Natural killer cell (primary cell): ENCODE data around the gene CACNG4. TPM values are rescaled to one million over a fixed set of nuclear protein-coding genes. Genes with fewer than 3 reads are reported as not detected.
A peak's percentile ranks its signal among the peaks of the same experiment; 100 is the strongest.

Source experiments
- ATAC-seq, 3 donors: fragments of 150-1000 bp in 2 of 3; fragments of 200-7000 bp in 1 of 3; cut with Tn5 transposase; 1 replicate in 1 of 3; 2 replicates in 2 of 3; pipeline ENCODE4 v1.10.0; 2021; ENCODE audit warnings: mild to moderate bottlenecking in 2 of 3, moderate library complexity in 2 of 3
- DNase-seq, 2 donors: peaks; one replicate each; pipeline versions ENCODE4 v3.0.0 to v3.0.0-alpha.2; 2013 to 2021; ENCODE audit warnings: mixed read lengths in 1 of 2
- H3K27ac ChIP-seq: one replicate; pipeline ENCODE4 v1.5.1; 2013; ENCODE audit warnings: mild to moderate bottlenecking, low read length
- H3K27me3 ChIP-seq: one replicate; pipeline ENCODE4 v1.6.1; 2013; ENCODE audit warnings: low read length; ENCODE audit not compliant: control insufficient read depth, insufficient read depth
- H3K36me3 ChIP-seq: one replicate; pipeline ENCODE4 v1.6.1; 2013; ENCODE audit warnings: low read length; ENCODE audit not compliant: control insufficient read depth, insufficient read depth
- H3K4me1 ChIP-seq: one replicate; pipeline ENCODE4 v1.6.1; 2013; ENCODE audit warnings: low read length; ENCODE audit not compliant: control insufficient read depth, insufficient read depth
- H3K4me3 ChIP-seq: one replicate; pipeline ENCODE4 v1.5.1; 2013; ENCODE audit warnings: low read length
- H3K9me3 ChIP-seq: one replicate; pipeline ENCODE4 v1.6.1; 2013; ENCODE audit warnings: low read length; ENCODE audit not compliant: control insufficient read depth, insufficient read depth
- H3K27ac Mint-ChIP-seq, 2 donors: one replicate each; pipeline ENCODE4 v1.8.0; 2022; ENCODE audit warnings: mild to moderate bottlenecking in 2 of 2, mixed read lengths in 2 of 2, moderate library complexity in 1 of 2
- H3K27me3 Mint-ChIP-seq, 2 donors: one replicate each; pipeline ENCODE4 v1.8.0; 2022; ENCODE audit warnings: low read depth in 2 of 2, mixed read lengths in 2 of 2
- H3K36me3 Mint-ChIP-seq: one replicate; pipeline ENCODE4 v1.8.0; 2022; ENCODE audit warnings: mixed read lengths
- H3K4me1 Mint-ChIP-seq, 2 donors: one replicate each; pipeline ENCODE4 v1.8.0; 2022; ENCODE audit warnings: mixed read lengths in 2 of 2
- H3K4me3 Mint-ChIP-seq: one replicate; pipeline ENCODE4 v1.8.0; 2022; ENCODE audit warnings: mild to moderate bottlenecking, moderate library complexity, mixed read lengths
- H3K9me3 Mint-ChIP-seq, 2 donors: one replicate each; pipeline ENCODE4 v1.8.0; 2022; ENCODE audit warnings: mixed read lengths in 2 of 2
- CTCF ChIP-seq: fragments of 200-600 bp; IDR thresholded peaks from one replicate; pipeline ENCODE4 v1.8.0; 2022; ENCODE audit warnings: antibody characterized with exemption
- WGBS: methylation state at CpG from one replicate; pipeline ENCODE4 v1.1.7; 2013; ENCODE audit warnings: missing lambda C conversion rate; ENCODE audit not compliant: insufficient coverage; 5-methylcytosine and 5-hydroxymethylcytosine counted together
- intact Hi-C: fragments of 100-400 bp; cut with micrococcal nuclease; formaldehyde crosslinking; loops from one replicate; pipeline ENCODE4 v1.14.2; 2022
- total RNA-seq, 4 donors: library from RNA; stranded (reverse); fragments of 120-200 nt in 1 of 4; gene quantifications; one replicate each; pipeline versions ENCODE4 v1.2.3 to v1.2.4, GENCODE V29; 2013 to 2022

Gene CACNG4
- total RNA-seq, 3 donors from 2014 or later (not counting 1 experiment from before 2014, with no cell fraction given): not detected

GRCh38 chr17:66966704-66967418 lies 2.4 kb downstream of the CACNG4 start:
- Histone ChIP-seq H3K27ac (no peak overlapping the region), H3K4me1 (peaks cover 8% of the 10 kb centered on the region), H3K36me3 (no peaks in the 10 kb centered on the region), H3K9me3 (no peaks in the 10 kb centered on the region), H3K4me3 (no peak overlapping the region), H3K27me3 (peaks cover 17% of the 10 kb centered on the region)
- Mint-ChIP-seq H3K36me3 (no peaks in the 10 kb centered on the region), H3K4me1 (peaks cover 0 to 4% of the 10 kb centered on the region in 2 donors), H3K27ac (no peak overlapping the region), H3K4me3 (peak overlapping the region; percentile 72), H3K9me3 (no peaks in the 10 kb centered on the region), H3K27me3 (peaks cover 61 to 75% of the 10 kb centered on the region in 2 donors)
- ATAC-seq (no peak), DNase-seq (no peak)
- whole genome bisulfite sequencing: 77% methylated on average over 9 of the region's 9 CpGs
- intact Hi-C loops: no loop called here
- TF ChIP-seq CTCF: no peak

- no peak for DNase-seq
- TF ChIP-seq CTCF: no peak
- Mint-ChIP-seq H3K4me3 (peak overlapping the region; percentile 1), H3K36me3 (no peaks in the 10 kb centered on the region), H3K9me3 (no peaks in the 10 kb centered on the region), H3K4me1 (peaks cover 0 to 4% of the 10 kb centered on the region in 2 donors), H3K27ac (no peak overlapping the region), H3K27me3 (peaks cover 54 to 67% of the 10 kb centered on the region in 2 donors)
- Histone ChIP-seq H3K36me3 (no peaks in the 10 kb centered on the region), H3K4me1 (peaks cover 8% of the 10 kb centered on the region), H3K9me3 (no peaks in the 10 kb centered on the region), H3K27me3 (peaks cover 16% of the 10 kb centered on the region), H3K27ac (no peak overlapping the region), H3K4me3 (no peak overlapping the region)
- 89% methylated on average over 10 of the region's 10 CpGs for WGBS
- no peak for ATAC-seq
- intact Hi-C loops: no loop called here
Measured at GRCh38 chr17:66967837-66968543, 3.5 kb downstream of the CACNG4 start.

GRCh38 chr17:66968916-66969315 lies 4.4 kb downstream of the CACNG4 start:
- H3K4me3 Mint-ChIP-seq: no peak overlapping the region
- peaks cover 48 to 58% of the 10 kb centered on the region in 2 donors for H3K27me3 Mint-ChIP-seq
- H3K9me3 Mint-ChIP-seq: no peaks in the 10 kb centered on the region
- H3K9me3 ChIP-seq: no peaks in the 10 kb centered on the region
- TF ChIP-seq CTCF: no peak
- DNase-seq: no peak
- intact Hi-C loops: no loop called here
- H3K27ac ChIP-seq: no peak overlapping the region
- H3K4me1 Mint-ChIP-seq: peaks cover 0 to 3% of the 10 kb centered on the region in 2 donors
- no peaks in the 10 kb centered on the region for H3K36me3 ChIP-seq
- H3K4me1 ChIP-seq: peaks cover 8% of the 10 kb centered on the region
- H3K27ac Mint-ChIP-seq: no peak overlapping the region
- no peak for ATAC-seq
- H3K36me3 Mint-ChIP-seq: no peaks in the 10 kb centered on the region
- H3K27me3 ChIP-seq: peaks cover 9% of the 10 kb centered on the region
- WGBS: 83% methylated on average over 4 of the region's 4 CpGs
- H3K4me3 ChIP-seq: no peak overlapping the region
